MCF 10A (cell line): Measurements from ENCODE around the gene IBA57. TPM values are rescaled to one million over a fixed set of nuclear protein-coding genes. Genes with fewer than 3 reads are reported as not detected.

Experiments used
- BruUV-seq: library from RNA; stranded (reverse); fragments of 400-500 nt; replicated peaks from 2 replicates; lab custom pipeline; 2021; lab: Mats Ljungman, UMichigan
- CTCF ChIA-PET: fragments of 300-600 bp; sonication (Branson Sonifier 250); formaldehyde crosslinking; extraction: SDS; loops from one replicate; lab custom pipeline; 2021; ENCODE audit warnings: antibody characterized with exemption, inconsistent platforms; lab: Yijun Ruan, JAX
- POLR2A ChIA-PET: fragments of 300-600, 350-650 bp; sonication (Branson Sonifier 250); formaldehyde crosslinking; extraction: SDS; loops from one replicate; lab custom pipeline; 2020; ENCODE audit warnings: antibody characterized with exemption, inconsistent platforms; lab: Yijun Ruan, JAX
- DNase-seq: peaks from one replicate; pipeline ENCODE4 v3.0.0-alpha.2; 2018; ENCODE audit not compliant: unreplicated experiment
- H3K27ac Mint-ChIP-seq: one replicate; pipeline ENCODE4 v1.8.0; 2022; ENCODE audit warnings: mild to moderate bottlenecking, low read depth, mixed read lengths; ENCODE audit not compliant: unreplicated experiment
- H3K27me3 Mint-ChIP-seq: one replicate; pipeline ENCODE4 v1.8.0; 2022; ENCODE audit warnings: mixed read lengths; ENCODE audit not compliant: insufficient read depth, unreplicated experiment
- H3K36me3 Mint-ChIP-seq: one replicate; pipeline ENCODE4 v1.8.0; 2022; ENCODE audit warnings: mild to moderate bottlenecking, moderate library complexity, mixed read lengths; ENCODE audit not compliant: insufficient read depth, unreplicated experiment
- H3K4me1 Mint-ChIP-seq: one replicate; pipeline ENCODE4 v1.8.0; 2022; ENCODE audit warnings: mixed read lengths; ENCODE audit not compliant: insufficient read depth, unreplicated experiment
- H3K4me3 Mint-ChIP-seq: one replicate; pipeline ENCODE4 v1.8.0; 2022; ENCODE audit warnings: mild to moderate bottlenecking, moderate library complexity, mixed read lengths; ENCODE audit not compliant: unreplicated experiment
- H3K9me3 Mint-ChIP-seq: one replicate; pipeline ENCODE4 v1.8.0; 2022; ENCODE audit warnings: mixed read lengths; ENCODE audit not compliant: unreplicated experiment
- intact Hi-C: fragments of 100-400 bp; cut with micrococcal nuclease; formaldehyde crosslinking; loops from 2 replicates; pipeline ENCODE4 v1.14.1; 2022
- total RNA-seq: library from RNA; stranded (reverse); gene quantifications from 2 replicates; pipeline ENCODE4 v1.2.3, GENCODE V29; 2022
- TF ChIP-seq, protein P1 (sequence below): fragments of 200-600 bp; IDR thresholded peaks from one replicate; pipeline ENCODE4 v1.8.0; 2022; ENCODE audit warnings: antibody characterized with exemption, mild to moderate bottlenecking; ENCODE audit not compliant: unreplicated experiment

Gene IBA57
- total RNA-seq, 1 experiment from 2014 or later, result 16.5 TPM

DNA sequence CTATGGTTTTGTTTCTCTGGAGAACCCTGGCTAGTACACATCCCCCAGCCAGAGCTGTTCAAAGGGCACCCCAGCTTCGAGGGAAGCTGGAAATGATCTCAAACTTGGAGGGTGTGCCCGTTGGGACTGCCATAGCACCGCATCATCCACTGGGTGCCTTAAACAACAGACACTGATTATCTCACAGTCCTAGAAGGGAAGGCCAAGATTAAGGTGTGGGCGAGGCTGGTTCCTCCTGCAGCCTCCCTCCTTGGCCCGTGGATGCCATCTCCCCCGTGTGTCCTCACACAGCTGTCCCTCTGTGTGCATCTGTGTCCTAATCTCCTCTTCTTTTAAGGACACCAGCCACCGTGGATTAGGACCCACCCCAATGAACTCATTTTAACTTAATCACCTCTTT, 4.2 kb upstream of the IBA57 start:
- intact Hi-C loops, result no loop called here
- TF ChIP-seq, protein P1, sequence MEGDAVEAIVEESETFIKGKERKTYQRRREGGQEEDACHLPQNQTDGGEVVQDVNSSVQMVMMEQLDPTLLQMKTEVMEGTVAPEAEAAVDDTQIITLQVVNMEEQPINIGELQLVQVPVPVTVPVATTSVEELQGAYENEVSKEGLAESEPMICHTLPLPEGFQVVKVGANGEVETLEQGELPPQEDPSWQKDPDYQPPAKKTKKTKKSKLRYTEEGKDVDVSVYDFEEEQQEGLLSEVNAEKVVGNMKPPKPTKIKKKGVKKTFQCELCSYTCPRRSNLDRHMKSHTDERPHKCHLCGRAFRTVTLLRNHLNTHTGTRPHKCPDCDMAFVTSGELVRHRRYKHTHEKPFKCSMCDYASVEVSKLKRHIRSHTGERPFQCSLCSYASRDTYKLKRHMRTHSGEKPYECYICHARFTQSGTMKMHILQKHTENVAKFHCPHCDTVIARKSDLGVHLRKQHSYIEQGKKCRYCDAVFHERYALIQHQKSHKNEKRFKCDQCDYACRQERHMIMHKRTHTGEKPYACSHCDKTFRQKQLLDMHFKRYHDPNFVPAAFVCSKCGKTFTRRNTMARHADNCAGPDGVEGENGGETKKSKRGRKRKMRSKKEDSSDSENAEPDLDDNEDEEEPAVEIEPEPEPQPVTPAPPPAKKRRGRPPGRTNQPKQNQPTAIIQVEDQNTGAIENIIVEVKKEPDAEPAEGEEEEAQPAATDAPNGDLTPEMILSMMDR, result no peak
- Mint-ChIP-seq H3K27me3 (no peaks in the 10 kb centered on the region), H3K4me1 (peaks cover 41% of the 10 kb centered on the region), H3K9me3 (no peaks in the 10 kb centered on the region), H3K27ac (peak overlapping the region; percentile 86), H3K4me3 (peak overlapping the region; percentile 70), H3K36me3 (peaks cover 13% of the 10 kb centered on the region)
- ChIA-PET POLR2A (interaction anchor here (0.6 to 10.8 kb wide), 6 partner anchors 10 to 598 kb away, joined by 3 to 318 read pairs (median 12); partner anchors contain the start of genes GJC2, GUK1, MRPL55 and ZNF678), CTCF (interaction anchor here (0.6 to 7.1 kb wide), 4 partner anchors 19 to 237 kb away, joined by 3 to 72 read pairs (median 5); partner anchors contain the start of gene GUK1)
- BruUV-seq, result no TSS peak
- DNase-seq, result no peak

DNA sequence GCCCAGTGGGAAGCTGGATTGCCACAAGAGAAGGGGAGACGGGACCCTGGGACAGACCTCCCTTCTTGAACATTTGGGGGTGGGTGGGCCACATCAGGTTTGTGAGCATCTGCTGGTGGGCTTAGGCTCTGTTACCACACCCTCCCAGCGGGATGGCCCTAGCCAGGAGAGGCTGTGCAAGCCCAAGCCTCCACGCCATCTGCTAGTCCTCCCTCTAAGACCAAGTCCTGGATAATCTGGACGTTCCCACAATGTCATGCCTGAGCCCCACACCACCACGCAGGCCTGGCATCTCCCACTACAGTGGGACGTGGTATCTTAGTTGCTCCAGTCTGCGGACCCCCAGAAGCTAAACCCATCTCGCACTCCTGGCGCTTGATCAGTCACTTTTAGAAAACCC, 3.7 kb upstream of the IBA57 start:
- H3K36me3 Mint-ChIP-seq, result peaks cover 13% of the 10 kb centered on the region
- TF ChIP-seq, protein P1, result no peak
- CTCF ChIA-PET, result interaction anchor here (0.6 to 7.1 kb wide), 6 partner anchors 9 to 237 kb away, joined by 3 to 72 read pairs (median 6); partner anchors contain the start of genes GJC2 and GUK1
- peak overlapping the region; percentile 86 for H3K27ac Mint-ChIP-seq
- DNase-seq, result no peak
- POLR2A ChIA-PET, result interaction anchor here (1.0 to 10.8 kb wide), 6 partner anchors 10 to 296 kb away, joined by 3 to 318 read pairs (median 44); partner anchors contain the start of genes GJC2, GUK1 and MRPL55
- intact Hi-C loops, result no loop called here
- H3K27me3 Mint-ChIP-seq, result no peaks in the 10 kb centered on the region
- H3K9me3 Mint-ChIP-seq, result no peaks in the 10 kb centered on the region
- H3K4me1 Mint-ChIP-seq, result peaks cover 44% of the 10 kb centered on the region
- peak overlapping the region; percentile 70 for H3K4me3 Mint-ChIP-seq
- BruUV-seq, result no TSS peak

DNA sequence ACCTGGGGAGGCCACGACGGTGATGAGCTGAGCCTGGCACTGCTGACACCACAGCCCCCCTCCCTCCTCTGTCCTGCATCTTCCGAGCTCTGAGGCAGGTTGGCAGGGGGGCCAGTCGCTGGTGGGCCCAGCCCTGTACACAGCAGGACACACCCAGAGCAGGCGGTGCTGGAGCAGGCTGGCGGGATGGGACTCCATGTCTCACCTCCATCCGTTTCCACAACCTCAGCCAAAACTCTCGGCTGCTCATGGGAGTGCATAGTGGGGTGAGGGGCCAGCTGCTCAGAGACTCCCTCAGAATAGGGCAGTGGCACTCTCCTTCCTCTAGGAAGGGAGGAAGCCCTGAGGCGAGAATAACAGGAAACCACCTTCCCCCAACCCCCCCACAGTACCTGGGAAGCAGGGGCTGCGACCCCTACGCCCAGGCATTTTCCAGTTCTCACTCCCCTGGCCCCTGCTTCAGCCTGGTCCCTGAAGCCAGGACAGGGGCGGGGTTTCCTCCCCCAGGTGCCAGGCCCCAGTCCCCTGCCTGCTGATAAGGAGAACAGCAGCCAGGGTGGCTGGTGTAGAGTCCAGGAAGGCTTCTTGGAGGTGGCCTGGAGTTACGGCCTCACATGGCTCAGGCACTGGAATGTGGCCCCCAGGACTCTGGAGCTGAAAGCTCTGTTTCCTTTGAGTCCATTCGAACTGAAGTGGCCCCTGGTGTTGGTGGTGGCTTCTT, 3.2 kb upstream of the IBA57 start:
- TSS peak; percentile 29 for BruUV-seq

More for the DNA sequence above, 3.2 kb upstream of the IBA57 start:
- Mint-ChIP-seq H3K27me3 (no peaks in the 10 kb centered on the region), H3K36me3 (peaks cover 13% of the 10 kb centered on the region), H3K27ac (peak overlapping the region; percentile 86), H3K4me3 (peak overlapping the region; percentile 70), H3K9me3 (no peaks in the 10 kb centered on the region), H3K4me1 (peaks cover 46% of the 10 kb centered on the region)
- intact Hi-C loops, result loop anchor here (1.0 kb wide), 1 partner anchor 13 kb away; the partner anchor contains the start of gene GJC2
- ChIA-PET POLR2A (interaction anchor here (1.0 to 10.8 kb wide), 10 partner anchors 10 to 296 kb away, joined by 3 to 318 read pairs (median 14); partner anchors contain the start of genes ARF1, GJC2, GUK1 and MRPL55), CTCF (interaction anchor here (0.6 to 7.1 kb wide), 10 partner anchors 10 to 681 kb away, joined by 3 to 72 read pairs (median 4); partner anchors contain the start of genes GJC2 and GUK1)
- TF ChIP-seq, protein P1, result no peak
- DNase-seq, result peak; percentile 66
